ENCODE data around the gene SGMS1. TPM values are rescaled to one million over a fixed set of nuclear protein-coding genes. Genes with fewer than 3 reads are reported as not detected.
A peak's percentile ranks its signal among the peaks of the same experiment; 100 is the strongest.

SGMS1 gene
- total RNA-seq, 2 experiments from 2014 or later = 24.8 to 25.2 TPM

DNA sequence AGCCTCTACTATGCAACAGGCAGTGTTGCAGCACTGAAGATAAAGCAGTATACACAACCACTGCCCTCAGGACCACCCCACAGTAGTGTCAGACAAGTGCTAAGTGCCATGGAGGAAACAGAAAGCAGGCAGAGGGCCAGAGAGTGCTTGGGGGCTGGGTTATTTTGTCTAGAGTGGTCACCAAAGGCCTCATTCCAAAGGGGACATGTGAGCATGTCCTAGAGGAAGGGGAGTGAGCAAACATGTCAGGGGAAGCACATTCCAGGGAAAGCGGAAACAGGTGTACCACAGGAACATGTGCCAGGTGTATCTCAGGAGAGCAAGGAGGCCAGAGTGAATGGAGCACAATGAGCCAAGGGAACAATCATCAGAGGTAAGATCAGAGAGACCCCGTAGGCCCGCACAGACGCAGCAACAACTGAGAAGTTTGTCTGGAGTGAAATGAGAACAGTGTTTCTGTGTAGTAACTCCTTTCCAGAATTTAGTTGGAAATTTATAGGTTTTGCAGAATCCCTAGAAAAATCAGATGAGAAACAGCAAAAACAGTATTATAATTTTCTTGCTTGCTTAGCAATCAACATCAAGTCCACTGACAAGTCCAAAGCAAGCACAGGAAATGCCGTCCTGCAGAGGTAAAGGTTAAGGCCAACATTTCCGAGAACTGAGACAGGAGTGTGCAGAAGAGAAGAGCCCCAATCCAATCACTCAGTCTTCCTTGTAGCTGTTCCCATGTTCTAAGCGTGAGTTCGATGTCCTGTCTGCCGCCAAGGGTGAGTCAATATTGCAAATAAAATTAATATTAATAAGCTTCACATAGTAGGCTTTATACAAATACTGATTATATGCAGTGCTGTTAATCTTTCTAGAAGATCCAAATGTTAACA, 67.3 kb downstream of the SGMS1 start:
- Histone ChIP-seq H3K9me3 (ENCODE audit: control insufficient read depth in 1 of 2, insufficient read depth in 1 of 2, low read length in 2 of 2) (no peaks in the 10 kb centered on the region), H3K27me3 (ENCODE audit: control insufficient read depth in 1 of 2, insufficient read depth in 2 of 2, low read length in 2 of 2) (no peaks in the 10 kb centered on the region), H3K27ac (ENCODE audit: low read depth in 1 of 2, low read length in 2 of 2) (no peak overlapping the region), H3K4me1 (ENCODE audit: insufficient read depth, low read length) (peaks cover 4% of the 10 kb centered on the region), H3K36me3 (ENCODE audit: insufficient read depth, low read length) (no peaks in the 10 kb centered on the region), H3K4me3 (ENCODE audit: low read length) (no peak overlapping the region)
- Mint-ChIP-seq H3K36me3 (ENCODE audit: low read depth) (peaks cover 6% of the 10 kb centered on the region), H3K27me3 (no peaks in the 10 kb centered on the region), H3K9me3 (no peaks in the 10 kb centered on the region), H3K4me1 (ENCODE audit: low read depth) (peaks cover 59% of the 10 kb centered on the region), H3K27ac (peak overlapping the region; percentile 5), H3K4me3 (no peak overlapping the region)
- ChIA-PET CTCF (interaction anchor here (0.7 to 1.0 kb wide), 3 partner anchors 50 to 175 kb away, joined by 3 to 5 read pairs (median 3); no protein-coding TSS in a partner anchor), POLR2A (interaction anchor here (0.9 to 1.3 kb wide), 2 partner anchors 13 to 65 kb away, joined by 4 read pairs; no protein-coding TSS in a partner anchor)
- TF ChIP-seq, protein P1, sequence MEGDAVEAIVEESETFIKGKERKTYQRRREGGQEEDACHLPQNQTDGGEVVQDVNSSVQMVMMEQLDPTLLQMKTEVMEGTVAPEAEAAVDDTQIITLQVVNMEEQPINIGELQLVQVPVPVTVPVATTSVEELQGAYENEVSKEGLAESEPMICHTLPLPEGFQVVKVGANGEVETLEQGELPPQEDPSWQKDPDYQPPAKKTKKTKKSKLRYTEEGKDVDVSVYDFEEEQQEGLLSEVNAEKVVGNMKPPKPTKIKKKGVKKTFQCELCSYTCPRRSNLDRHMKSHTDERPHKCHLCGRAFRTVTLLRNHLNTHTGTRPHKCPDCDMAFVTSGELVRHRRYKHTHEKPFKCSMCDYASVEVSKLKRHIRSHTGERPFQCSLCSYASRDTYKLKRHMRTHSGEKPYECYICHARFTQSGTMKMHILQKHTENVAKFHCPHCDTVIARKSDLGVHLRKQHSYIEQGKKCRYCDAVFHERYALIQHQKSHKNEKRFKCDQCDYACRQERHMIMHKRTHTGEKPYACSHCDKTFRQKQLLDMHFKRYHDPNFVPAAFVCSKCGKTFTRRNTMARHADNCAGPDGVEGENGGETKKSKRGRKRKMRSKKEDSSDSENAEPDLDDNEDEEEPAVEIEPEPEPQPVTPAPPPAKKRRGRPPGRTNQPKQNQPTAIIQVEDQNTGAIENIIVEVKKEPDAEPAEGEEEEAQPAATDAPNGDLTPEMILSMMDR (IDR thresholded peaks at IDR 0.05) = no peak
- ATAC-seq (ENCODE audit: poor library complexity) (no peak), DNase-seq (no peak)
- intact Hi-C loops (cut with DNase I, micrococcal nuclease) = loop anchor here in 1 of 2 experiments (2.0 kb wide), 1 partner anchor 96 kb away; no protein-coding TSS in a partner anchor

DNA sequence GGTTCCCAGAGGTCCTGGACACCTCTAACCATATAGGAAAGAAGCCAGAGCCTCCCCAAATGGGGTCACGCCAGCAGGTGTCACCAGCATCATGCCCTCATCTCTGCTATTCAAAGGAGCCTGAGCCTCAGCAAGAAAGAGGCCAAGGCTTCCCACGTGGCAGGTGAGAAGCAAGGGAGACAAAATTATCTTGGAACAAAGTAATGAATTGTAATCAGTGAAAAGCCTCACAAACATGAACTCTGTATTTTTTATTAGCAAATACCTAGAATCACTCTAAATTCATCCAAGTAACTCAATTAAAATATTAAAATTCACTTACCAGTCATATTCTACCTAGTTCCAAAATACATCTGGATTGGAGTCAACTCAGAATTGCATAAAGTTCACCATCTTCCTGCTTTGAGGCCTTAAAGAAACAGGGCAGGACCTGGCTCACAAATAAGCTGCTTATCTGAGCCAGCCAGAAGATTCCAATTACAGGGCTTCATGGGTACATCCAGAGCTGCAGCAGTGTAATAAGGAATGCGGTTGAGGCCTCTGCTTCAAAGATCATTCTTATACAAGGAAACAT, 68.7 kb downstream of the SGMS1 start:
- ChIA-PET CTCF (interaction anchor here (1.0 kb wide), 1 partner anchor 99 kb away, joined by 3 read pairs; no protein-coding TSS in a partner anchor), POLR2A (interaction anchor here (0.8 to 1.3 kb wide), 2 partner anchors 67 to 69 kb away, joined by 3 to 5 read pairs; partner anchors contain the start of gene SGMS1)
- TF ChIP-seq, protein P1 (IDR thresholded peaks at IDR 0.05) = no peak
- intact Hi-C loops (cut with DNase I, micrococcal nuclease) = no loop called here
- Mint-ChIP-seq H3K36me3 (ENCODE audit: low read depth) (peaks cover 11% of the 10 kb centered on the region), H3K4me3 (no peak overlapping the region), H3K4me1 (ENCODE audit: low read depth) (peaks cover 70% of the 10 kb centered on the region), H3K9me3 (no peaks in the 10 kb centered on the region), H3K27ac (peak overlapping the region; percentile 5), H3K27me3 (no peaks in the 10 kb centered on the region)
- Histone ChIP-seq H3K4me3 (ENCODE audit: low read length) (no peak overlapping the region), H3K4me1 (ENCODE audit: insufficient read depth, low read length) (peaks cover 4% of the 10 kb centered on the region), H3K27me3 (ENCODE audit: control insufficient read depth in 1 of 2, insufficient read depth in 2 of 2, low read length in 2 of 2) (no peaks in the 10 kb centered on the region), H3K9me3 (ENCODE audit: control insufficient read depth in 1 of 2, insufficient read depth in 1 of 2, low read length in 2 of 2) (no peaks in the 10 kb centered on the region), H3K27ac (ENCODE audit: low read depth in 1 of 2, low read length in 2 of 2) (no peak overlapping the region), H3K36me3 (ENCODE audit: insufficient read depth, low read length) (no peaks in the 10 kb centered on the region)
- ATAC-seq (ENCODE audit: poor library complexity) (peak; percentile 39), DNase-seq (peak in 5 of 14 experiments; percentile 7 to 51 (median 28))

DNA sequence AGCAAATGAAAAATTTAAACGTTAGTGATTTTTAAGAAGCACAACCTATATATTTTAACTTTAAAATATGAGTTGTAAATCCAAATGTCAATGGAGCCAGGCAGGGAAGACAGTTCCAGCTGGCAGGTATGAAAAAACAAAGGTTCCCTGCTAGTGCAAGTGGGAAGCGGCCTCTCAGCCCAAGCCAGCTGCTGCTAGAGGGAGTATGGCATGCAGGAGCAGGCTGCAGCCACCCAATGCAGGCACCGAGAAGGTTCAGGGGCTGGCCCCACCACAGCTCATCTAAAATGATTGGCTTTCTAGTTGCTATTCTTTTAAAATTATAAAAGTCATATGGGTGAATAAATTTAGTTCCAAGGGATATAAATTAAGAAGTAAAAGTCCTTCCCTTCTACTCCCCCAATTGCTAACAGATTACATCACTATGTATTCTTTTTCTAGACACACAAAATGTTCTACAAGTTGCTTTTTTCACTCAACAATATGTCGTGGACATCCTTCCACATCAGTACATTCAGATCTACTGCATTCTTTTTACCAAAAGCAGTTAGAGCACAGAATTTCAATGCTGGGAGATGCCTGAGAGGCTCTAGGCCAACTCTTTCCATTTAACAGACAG, 69.3 kb downstream of the SGMS1 start:
- Mint-ChIP-seq H3K27me3 (no peaks in the 10 kb centered on the region), H3K36me3 (ENCODE audit: low read depth) (peaks cover 11% of the 10 kb centered on the region), H3K4me1 (ENCODE audit: low read depth) (peaks cover 71% of the 10 kb centered on the region), H3K4me3 (no peak overlapping the region), H3K9me3 (no peaks in the 10 kb centered on the region), H3K27ac (no peak overlapping the region)
- Histone ChIP-seq H3K27ac (ENCODE audit: low read depth in 1 of 2, low read length in 2 of 2) (no peak overlapping the region), H3K9me3 (ENCODE audit: control insufficient read depth in 1 of 2, insufficient read depth in 1 of 2, low read length in 2 of 2) (no peaks in the 10 kb centered on the region), H3K27me3 (ENCODE audit: control insufficient read depth in 1 of 2, insufficient read depth in 2 of 2, low read length in 2 of 2) (no peaks in the 10 kb centered on the region), H3K4me1 (ENCODE audit: insufficient read depth, low read length) (peaks cover 4% of the 10 kb centered on the region), H3K36me3 (ENCODE audit: insufficient read depth, low read length) (no peaks in the 10 kb centered on the region), H3K4me3 (ENCODE audit: low read length) (no peak overlapping the region)
- ATAC-seq (ENCODE audit: poor library complexity) (no peak), DNase-seq (no peak)
- TF ChIP-seq, protein P1 (IDR thresholded peaks at IDR 0.05) = no peak
- intact Hi-C loops (cut with DNase I, micrococcal nuclease) = no loop called here
- ChIA-PET POLR2A (interaction anchor here (1.3 kb wide), 1 partner anchor 68 kb away, joined by 5 read pairs; no protein-coding TSS in a partner anchor), CTCF (no interaction called here)

All from CD4-positive, alpha-beta T cell (primary cell).